ENCODE results near the gene PHC2. TPM values are rescaled to one million over a fixed set of nuclear protein-coding genes. Genes with fewer than 3 reads are reported as not detected.

Gene PHC2
- total and polyA plus RNA-seq, 9 of the 15 experiments (the other 6 are each of a cell fraction or from before 2014, with no cell fraction given) = 3.1 to 67.6 (median 34.6) TPM

GRCh38 chr1:33396188-33397124 is 34.4 kb downstream of the PHC2 start (continued):
- no peak for TF ChIP-seq MLX (CRISPR knock-in tag; conservative IDR thresholded peaks at IDR 0.05)
- peak; percentile 73 for TF ChIP-seq EGR1 (conservative IDR thresholded peaks at IDR 0.05)
- TF ChIP-seq SMARCA5 (IDR thresholded peaks at IDR 0.05) = peak; percentile 98
- peak; percentile 64 for TF ChIP-seq ZFP36 (IDR thresholded peaks at IDR 0.05; ENCODE audit: low read depth, low read length, partially characterized antibody)
- TF ChIP-seq ILF3 (IDR thresholded peaks at IDR 0.05; ENCODE audit: borderline replicate concordance) = no peak
- no peak for TF ChIP-seq DMBX1 (CRISPR knock-in tag; IDR thresholded peaks at IDR 0.05; ENCODE audit: borderline replicate concordance)
- no peak for TF ChIP-seq ZNF311 (CRISPR knock-in tag; IDR thresholded peaks at IDR 0.05)
- TF ChIP-seq, protein P1, sequence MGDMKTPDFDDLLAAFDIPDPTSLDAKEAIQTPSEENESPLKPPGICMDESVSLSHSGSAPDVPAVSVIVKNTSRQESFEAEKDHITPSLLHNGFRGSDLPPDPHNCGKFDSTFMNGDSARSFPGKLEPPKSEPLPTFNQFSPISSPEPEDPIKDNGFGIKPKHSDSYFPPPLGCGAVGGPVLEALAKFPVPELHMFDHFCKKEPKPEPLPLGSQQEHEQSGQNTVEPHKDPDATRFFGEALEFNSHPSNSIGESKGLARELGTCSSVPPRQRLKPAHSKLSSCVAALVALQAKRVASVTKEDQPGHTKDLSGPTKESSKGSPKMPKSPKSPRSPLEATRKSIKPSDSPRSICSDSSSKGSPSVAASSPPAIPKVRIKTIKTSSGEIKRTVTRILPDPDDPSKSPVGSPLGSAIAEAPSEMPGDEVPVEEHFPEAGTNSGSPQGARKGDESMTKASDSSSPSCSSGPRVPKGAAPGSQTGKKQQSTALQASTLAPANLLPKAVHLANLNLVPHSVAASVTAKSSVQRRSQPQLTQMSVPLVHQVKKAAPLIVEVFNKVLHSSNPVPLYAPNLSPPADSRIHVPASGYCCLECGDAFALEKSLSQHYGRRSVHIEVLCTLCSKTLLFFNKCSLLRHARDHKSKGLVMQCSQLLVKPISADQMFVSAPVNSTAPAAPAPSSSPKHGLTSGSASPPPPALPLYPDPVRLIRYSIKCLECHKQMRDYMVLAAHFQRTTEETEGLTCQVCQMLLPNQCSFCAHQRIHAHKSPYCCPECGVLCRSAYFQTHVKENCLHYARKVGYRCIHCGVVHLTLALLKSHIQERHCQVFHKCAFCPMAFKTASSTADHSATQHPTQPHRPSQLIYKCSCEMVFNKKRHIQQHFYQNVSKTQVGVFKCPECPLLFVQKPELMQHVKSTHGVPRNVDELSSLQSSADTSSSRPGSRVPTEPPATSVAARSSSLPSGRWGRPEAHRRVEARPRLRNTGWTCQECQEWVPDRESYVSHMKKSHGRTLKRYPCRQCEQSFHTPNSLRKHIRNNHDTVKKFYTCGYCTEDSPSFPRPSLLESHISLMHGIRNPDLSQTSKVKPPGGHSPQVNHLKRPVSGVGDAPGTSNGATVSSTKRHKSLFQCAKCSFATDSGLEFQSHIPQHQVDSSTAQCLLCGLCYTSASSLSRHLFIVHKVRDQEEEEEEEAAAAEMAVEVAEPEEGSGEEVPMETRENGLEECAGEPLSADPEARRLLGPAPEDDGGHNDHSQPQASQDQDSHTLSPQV (IDR thresholded peaks at IDR 0.05) = no peak
- no peak for TF ChIP-seq CEBPZ (IDR thresholded peaks at IDR 0.05; ENCODE audit: borderline replicate concordance, low read depth, low read length)
- peak; percentile 73 for TF ChIP-seq SOX6 (IDR thresholded peaks at IDR 0.05)
- no peak for TF ChIP-seq NCOA4 (IDR thresholded peaks at IDR 0.05; ENCODE audit: partially characterized antibody)
- peak; percentile 88 for TF ChIP-seq CTBP1 (IDR thresholded peaks at IDR 0.05; ENCODE audit: borderline replicate concordance)
- TF ChIP-seq BRCA1 (IDR thresholded peaks at IDR 0.05) = no peak
- TF ChIP-seq BRCA1 (CRISPR knock-in tag; IDR thresholded peaks at IDR 0.05) = no peak
- TF ChIP-seq HDAC2 (IDR thresholded peaks at IDR 0.05) = peak; percentile 99
- TF ChIP-seq PPARD (CRISPR knock-in tag; IDR thresholded peaks at IDR 0.05) = no peak
- TF ChIP-seq HNRNPLL (IDR thresholded peaks at IDR 0.05; ENCODE audit: low read depth, low read length, poor library complexity, severe bottlenecking) = no peak
- TF ChIP-seq ZNF197 (CRISPR knock-in tag; IDR thresholded peaks at IDR 0.05; ENCODE audit: low read depth) = 0 out of 2 replicates have a peak, but pooled peaks have one; percentile 31

All from K562 (cell line).